Left renal cortex interstitium (tissue), 4 donors: ENCODE measurements around the gene CTSO. TPM values are rescaled to one million over a fixed set of nuclear protein-coding genes. Genes with fewer than 3 reads are reported as not detected.
"Not testable (repeated sequence)": the region's sequence is repeated elsewhere in the genome, so short reads cannot be mapped to it uniquely, and the experiment has no call there.

Experiments
- DNase-seq, 4 donors: peaks; one replicate each; pipeline ENCODE4 v3.0.0-alpha.2; 2013; ENCODE audit warnings: low read depth in 4 of 4, low spot score in 2 of 4, missing footprints in 1 of 4
- polyA plus RNA-seq, 4 donors: library from polyadenylated mRNA; unstranded; fragments of 120-200 nt; gene quantifications; one replicate each; pipeline ENCODE4 v1.2.1, GENCODE V29; 2013; ENCODE audit not compliant: insufficient read length in 4 of 4

The CTSO gene
- polyA plus RNA-seq, 4 donors = 34.4 to 57.2 (median 41.5) TPM

- no peak for DNase-seq
Observed at GRCh38 chr4:155909615-155910226, 43.9 kb downstream of the CTSO start.

- DNase-seq = no peak
Observed at GRCh38 chr4:155908187-155909139, 45.2 kb downstream of the CTSO start.

GRCh38 chr4:155907556-155907955, 46.1 kb downstream of the CTSO start:
- DNase-seq = no peak

- peak in 1 of 4 donors; percentile 28 for DNase-seq
Observed at GRCh38 chr4:155906554-155907247, 47.0 kb downstream of the CTSO start.

DNA sequence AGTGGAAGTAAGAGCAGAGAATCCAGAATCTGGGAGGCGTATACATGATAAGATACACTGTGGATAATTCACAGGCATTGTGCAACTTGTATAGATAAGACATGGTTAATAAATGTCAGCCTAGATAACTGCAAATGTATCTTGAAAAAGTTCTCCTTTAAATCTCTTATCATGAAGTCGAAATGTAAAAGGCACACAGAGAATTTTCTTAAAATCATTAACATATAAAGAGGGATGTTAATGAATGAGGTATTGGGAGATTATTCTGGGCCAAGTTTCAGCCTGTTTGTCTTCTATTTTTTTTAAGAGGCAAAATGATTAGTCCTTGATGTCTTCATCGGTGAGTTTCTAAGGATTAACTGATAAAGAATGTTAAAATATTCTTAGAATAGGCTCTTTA, 49.3 kb downstream of the CTSO start:
- DNase-seq = no peak

GRCh38 chr4:155903453-155903852, 50.2 kb downstream of the CTSO start, which contains the start of gene TDO2:
Gene TDO2, plus strand, starts transcription at chr4:155903696. Its CDS starts 63 bp downstream, at chr4:155903759.
- no peak for DNase-seq

- DNase-seq = no peak
Observed at GRCh38 chr4:155901013-155901412, 52.7 kb downstream of the CTSO start.

DNA sequence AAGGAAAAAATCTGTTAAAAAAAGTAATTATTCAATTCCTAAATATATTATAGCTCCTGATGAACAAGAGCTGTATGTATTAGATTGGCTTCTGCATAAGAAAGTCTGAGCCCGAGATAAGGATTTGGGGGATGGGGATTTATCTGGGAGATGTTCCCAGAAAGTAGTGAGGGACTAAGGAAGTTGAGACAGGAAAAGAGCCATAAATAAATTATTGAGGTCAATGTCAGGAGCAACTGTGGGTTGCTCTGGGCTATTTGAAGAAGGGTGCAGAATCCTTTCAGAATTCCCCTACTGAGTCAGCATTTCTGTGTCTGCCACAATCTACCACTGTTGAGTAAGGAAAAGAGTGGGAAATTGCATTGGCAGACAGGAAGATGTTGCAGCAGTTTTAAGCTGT, 53.3 kb downstream of the CTSO start:
- peak in 2 of 4 donors; percentile 32 to 45 for DNase-seq

GRCh38 chr4:155899891-155900290, 53.8 kb downstream of the CTSO start:
- no peak for DNase-seq

GRCh38 chr4:155898371-155898770, 55.3 kb downstream of the CTSO start:
- not testable (repeated sequence) for DNase-seq

- no peak for DNase-seq
Observed at GRCh38 chr4:155891058-155891457, 62.6 kb downstream of the CTSO start.

GRCh38 chr4:155889946-155890345, 63.7 kb downstream of the CTSO start:
- no peak for DNase-seq

- DNase-seq = no peak
Observed at GRCh38 chr4:155889031-155889793, 64.5 kb downstream of the CTSO start.

DNA sequence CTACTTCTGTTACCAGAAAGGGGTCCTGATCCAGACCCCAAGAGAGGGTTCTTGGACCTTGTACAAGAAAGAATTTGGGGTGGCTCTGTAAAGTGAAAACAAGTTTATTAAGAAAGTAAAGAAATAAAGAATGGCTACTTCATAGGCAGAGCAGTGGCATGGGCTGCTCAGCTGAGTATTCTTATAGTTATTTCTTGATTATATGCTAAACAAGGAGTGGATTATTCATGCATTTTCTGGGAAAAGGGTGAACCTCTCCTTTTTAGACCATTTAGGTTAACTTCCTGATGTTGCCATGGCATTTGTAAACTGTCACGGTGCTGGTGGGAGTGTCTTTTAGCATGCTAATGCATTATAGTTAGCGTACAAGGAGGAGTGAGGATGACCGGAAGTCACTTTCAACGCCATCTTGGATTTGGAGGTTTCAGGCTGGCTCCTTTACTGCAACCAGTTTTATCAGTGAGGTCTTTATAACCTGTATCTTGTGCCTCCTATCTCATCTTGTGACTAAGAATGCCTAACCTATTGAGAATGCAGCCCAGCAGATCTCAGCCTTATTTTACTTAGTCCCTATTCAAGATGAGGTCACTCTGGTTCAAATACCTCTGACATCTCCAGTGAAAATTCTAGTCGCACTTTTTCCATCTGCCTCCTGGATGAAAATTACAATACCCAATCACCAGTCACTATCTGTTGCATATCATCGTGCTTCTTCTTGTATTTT, 65.7 kb downstream of the CTSO start:
- DNase-seq = no peak

DNA sequence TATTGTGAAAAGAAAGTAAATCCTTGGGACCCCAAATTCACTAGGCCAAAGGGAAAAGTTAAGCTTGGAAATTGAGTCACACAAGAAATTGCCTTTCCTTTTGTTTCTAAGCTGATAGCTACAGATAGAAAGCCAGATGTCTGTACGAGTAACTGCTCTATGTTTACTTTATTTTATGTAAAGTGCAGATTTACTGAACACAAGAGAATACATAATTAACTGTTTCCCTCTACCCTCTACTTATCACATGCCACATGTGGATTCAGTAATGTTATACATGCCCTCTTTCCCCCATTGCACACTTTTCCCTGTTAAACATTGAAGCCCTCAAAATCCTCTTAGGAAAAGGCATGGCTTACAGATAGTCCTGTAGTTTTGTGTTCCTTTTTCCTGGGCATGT, 66.6 kb downstream of the CTSO start:
- no peak for DNase-seq

DNA sequence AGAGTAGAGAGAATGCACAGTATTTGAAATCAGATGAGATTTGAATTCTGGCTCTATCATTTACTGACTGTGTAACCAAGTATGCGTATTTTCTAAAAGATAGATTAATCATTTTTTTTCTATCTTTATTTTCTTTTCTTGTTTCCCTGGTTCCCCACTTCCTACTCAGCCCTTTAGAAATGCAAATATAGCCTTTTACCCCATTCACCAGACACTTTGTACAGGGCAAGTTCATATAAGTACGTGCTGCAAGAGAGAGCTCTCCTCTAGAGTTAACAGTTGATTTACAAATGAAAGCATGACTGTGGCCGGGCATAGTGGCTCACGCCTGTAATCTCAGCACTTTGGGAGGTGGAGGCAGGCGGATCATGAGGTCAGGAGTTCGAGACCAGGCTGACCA, 68.0 kb downstream of the CTSO start:
- DNase-seq = no peak

GRCh38 chr4:155883895-155884294, 69.8 kb downstream of the CTSO start:
- no peak for DNase-seq

DNA sequence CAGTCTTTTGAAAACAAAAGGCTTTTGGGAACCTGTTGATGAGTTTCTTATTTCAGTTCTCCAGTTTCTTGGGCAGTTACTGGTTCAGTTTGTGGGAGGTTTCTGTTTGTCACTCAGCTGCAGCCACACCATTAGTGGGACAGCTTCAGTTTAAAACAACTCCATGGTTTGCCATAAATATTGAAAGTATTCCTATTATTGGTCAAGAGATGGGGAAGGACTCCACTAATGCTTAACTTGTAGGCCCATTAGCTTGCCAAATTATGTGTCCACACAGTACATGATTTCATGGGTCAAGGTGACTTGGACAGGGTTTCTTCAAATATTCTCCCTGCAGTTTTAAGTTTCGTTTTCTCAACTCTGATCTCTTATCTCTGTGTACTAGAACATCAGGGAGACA, 72.1 kb downstream of the CTSO start:
- DNase-seq = no peak

DNA sequence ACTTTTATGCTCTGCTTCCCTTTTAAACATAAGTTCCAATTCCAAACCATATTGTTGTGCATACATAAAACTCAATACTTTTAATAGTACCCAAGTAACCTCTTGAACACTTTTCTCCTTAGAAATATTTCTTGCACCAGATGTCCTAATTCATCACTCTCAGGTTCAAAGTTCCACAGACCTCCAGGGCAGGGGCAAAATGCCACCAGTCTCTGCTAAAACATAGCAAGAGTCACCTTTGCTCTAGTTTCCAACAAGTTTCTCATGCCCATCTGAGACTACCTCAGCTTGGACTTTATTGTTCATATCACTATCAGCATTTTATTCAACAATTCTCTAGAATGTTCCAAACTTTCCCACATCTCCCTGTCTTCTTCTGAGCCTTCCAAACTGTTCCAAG, 73.9 kb downstream of the CTSO start:
- no peak for DNase-seq

DNA sequence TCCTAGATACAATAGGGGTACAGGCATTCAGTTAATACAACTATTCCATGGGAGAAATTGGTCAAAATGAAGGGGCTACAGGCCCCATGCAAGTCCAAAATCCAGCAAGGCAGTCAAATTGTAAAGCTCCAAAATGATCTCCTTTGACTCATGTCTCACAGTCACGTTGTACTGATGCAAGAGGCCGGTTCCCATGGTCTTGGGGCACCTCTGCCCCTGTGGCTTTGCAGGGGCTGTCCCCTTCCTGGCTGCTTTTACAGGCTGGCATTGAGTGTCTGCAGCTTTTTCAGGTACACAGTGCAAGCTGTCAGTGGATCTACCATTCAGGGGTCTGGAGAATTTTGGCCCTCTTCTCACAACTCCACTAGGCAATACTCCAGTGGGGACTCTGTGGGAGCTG, 75.1 kb downstream of the CTSO start:
- no peak for DNase-seq
